Fibroblast of mammary gland (primary cell): ENCODE measurements around the gene LZTR1.

ENCODE experiments used
- DNase-seq: peaks from one replicate; pipeline ENCODE4 v3.0.0-alpha.2; 2010; ENCODE audit warnings: low read depth
- H3K4me3 ChIP-seq: 2 replicates; pipeline ENCODE4 v1.5.1; 2011; ENCODE audit warnings: low read depth, mild to moderate bottlenecking, low read length, moderate library complexity; ENCODE audit not compliant: control insufficient read depth
- CTCF ChIP-seq: conservative IDR thresholded peaks from 2 replicates; pipeline ENCODE4 v1.5.1; 2011; ENCODE audit warnings: low read depth, low read length, inconsistent platforms; ENCODE audit not compliant: control insufficient read depth, insufficient read depth

Gene LZTR1

GRCh38 chr22:20951932-20952380, 30.1 kb upstream of the LZTR1 start:
- DNase-seq = no peak
- TF ChIP-seq CTCF = no peak
- H3K4me3 ChIP-seq = no peak overlapping the region

GRCh38 chr22:20952544-20953341, 29.4 kb upstream of the LZTR1 start:
- no peak for DNase-seq

GRCh38 chr22:20953342-20953608, 28.8 kb upstream of the LZTR1 start:
- no peak for DNase-seq
- no peak for TF ChIP-seq CTCF
- no peak overlapping the region for H3K4me3 ChIP-seq

More at GRCh38 chr22:20952544-20953341, 29.4 kb upstream of the LZTR1 start:
- no peak for TF ChIP-seq CTCF
- no peak overlapping the region for H3K4me3 ChIP-seq

- no peak for TF ChIP-seq CTCF
- H3K4me3 ChIP-seq = no peak overlapping the region
- peak; percentile 71 for DNase-seq
Measured at GRCh38 chr22:20953668-20954500, 28.2 kb upstream of the LZTR1 start.

GRCh38 chr22:20955548-20955947, 26.5 kb upstream of the LZTR1 start:
- no peak overlapping the region for H3K4me3 ChIP-seq
- DNase-seq = no peak
- TF ChIP-seq CTCF = no peak

GRCh38 chr22:20956258-20957101, 25.6 kb upstream of the LZTR1 start:
- peak overlapping the region; percentile 68 for H3K4me3 ChIP-seq
- peak; percentile 51 for DNase-seq
- TF ChIP-seq CTCF = no peak
